NCI-H128 (cell line): Measurements from ENCODE around the gene GNL2.
"Not testable (repeated sequence)": the region's sequence is repeated elsewhere in the genome, so short reads cannot be mapped to it uniquely, and the experiment has no call there.

Source experiments
- DNase-seq: peaks from one replicate; lab custom pipeline; 2025; ENCODE audit not compliant: unreplicated experiment; lab: John Stamatoyannopoulos, UW

GNL2 gene

DNA sequence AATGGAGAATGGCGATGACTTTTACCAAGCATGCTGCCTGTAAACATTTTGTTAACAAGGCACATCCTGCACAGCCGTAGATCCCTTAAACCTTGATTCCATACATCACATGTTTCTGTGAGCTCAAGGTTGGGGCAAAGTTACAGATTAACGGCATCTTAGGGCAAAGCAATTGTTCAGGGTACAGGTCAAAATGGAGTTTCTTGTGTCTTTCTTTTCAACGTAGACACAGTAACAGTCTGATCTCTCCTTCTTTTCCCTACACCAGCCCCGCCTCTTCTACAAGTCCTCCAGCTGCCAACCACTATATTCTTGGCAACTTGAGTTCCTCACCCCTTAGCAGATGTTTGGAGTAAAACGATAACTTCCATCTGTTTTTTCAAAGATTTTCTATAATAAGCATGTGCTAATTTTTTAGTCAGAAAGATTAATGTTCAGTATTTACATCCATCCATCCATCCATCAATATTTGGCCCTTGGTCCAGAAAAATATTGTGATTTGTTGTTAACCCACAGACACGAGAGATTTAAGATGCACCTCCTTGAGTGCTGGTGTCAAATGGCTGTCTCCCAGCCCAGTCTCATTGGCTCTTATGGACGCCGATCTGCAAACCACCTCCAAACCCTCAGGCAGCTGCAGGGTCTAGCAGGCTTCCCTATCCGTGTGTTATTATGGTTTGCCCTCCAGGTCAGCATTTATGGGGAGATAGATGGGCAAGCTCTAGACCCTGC, 35.2 kb downstream of the GNL2 start:
- DNase-seq = no peak

DNA sequence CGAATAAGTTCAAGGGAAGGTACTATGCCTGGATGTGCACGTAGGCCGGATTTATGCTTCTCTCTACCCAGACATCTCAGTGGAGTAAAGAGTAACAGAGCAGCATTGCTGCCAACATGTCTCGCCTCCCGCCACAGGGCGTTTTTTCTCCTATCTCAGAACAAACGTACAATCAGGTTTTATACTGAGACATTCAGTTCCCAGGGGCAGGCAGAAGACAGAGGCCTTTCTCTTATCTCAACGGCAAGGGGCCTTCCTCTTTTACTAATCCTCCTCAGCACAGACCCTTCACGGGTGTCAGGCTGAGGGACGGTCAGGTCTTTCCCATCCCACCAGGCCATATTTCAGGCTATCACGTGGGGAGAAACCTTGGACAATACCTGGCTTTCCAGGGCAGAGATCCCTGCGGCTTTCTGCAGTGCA, 35.8 kb downstream of the GNL2 start:
- DNase-seq = not testable (repeated sequence)

DNA sequence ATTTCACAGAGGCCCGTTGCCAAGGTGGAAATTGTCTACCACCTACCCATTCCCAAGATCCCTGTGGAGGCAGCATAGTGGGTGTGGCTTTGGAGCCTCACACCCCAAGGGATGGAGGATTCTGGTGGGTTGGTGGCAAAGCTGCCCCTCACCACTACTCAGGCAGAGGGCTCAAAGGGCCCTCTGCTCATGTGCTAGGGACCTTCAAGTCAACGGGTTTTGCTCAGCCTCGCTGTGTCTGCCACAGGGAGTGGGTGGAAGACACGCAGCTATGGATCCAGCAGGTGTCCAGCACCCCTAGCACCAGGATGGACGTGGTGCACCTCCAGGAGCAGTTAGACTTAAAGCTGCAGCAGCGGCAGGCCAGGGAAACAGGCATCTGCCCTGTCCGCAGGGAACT, 36.7 kb downstream of the GNL2 start:
- no peak for DNase-seq

DNA sequence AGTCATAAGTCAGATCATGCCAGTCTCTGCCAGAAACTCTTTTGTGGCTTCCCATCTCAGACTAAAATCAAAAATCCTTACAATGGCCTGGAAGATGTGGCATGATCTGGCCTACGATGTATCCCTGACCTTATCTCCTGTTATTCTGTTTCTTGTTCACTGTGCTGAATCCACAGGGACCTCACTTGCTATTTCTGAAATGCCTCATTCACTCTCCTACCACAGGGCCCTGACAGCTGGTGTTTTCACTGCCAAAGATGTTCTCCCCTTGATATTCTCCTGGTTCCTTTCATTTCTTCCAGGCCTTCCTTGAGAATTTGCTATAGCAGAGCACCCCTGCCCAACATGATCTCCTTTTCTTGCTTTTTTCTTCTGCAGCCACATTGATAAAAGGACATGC, 37.3 kb downstream of the GNL2 start:
- no peak for DNase-seq

DNA sequence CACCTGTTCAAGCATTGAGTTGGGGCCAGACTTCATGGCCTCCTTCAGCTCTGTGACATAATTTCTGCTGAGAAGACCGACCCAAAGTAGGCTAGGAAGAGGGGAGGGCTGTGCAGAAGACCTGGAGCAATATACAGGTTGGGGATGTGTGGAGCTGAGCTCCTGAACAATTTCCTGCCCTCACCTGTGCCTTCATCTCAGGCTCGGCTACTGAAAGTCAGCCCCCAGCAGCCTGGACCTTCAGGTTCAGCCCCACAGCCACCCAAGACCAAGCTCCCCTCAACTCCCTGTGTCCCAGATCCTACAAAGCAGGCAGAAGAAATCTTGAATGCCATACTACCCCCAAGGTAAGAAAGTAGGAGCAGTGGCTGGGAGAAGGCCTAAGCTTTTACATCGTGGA, 38.3 kb downstream of the GNL2 start:
- no peak for DNase-seq

DNA sequence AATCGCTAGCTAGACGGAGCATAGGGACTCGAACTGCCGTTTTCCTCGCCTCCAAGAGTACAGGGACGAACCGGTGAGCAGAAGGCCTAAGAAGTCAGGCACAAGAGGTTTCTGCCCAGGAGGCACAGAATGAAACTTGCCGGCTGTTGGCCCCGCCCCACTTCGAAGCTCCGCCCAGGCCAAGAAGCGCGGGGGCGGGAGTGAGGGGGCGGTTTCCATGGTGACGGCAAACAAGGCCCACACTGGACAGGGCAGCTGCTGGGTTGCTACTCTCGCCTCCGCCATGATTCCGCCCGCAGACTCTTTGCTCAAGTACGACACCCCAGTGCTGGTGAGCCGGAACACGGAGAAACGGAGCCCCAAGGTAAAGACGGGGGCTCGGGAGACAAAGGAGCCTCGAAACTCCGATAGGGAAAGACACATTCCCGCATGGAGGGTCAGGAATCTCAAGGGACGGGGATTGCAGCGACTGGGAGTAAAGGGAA, 39.0 kb downstream of the GNL2 start, which contains the start of gene DNALI1:
Gene DNALI1 (plus strand): TSS at position 229 of the 485 bp plus-strand sequence. CDS start 55 bp downstream, at position 284.
- peak; percentile 80 for DNase-seq

DNA sequence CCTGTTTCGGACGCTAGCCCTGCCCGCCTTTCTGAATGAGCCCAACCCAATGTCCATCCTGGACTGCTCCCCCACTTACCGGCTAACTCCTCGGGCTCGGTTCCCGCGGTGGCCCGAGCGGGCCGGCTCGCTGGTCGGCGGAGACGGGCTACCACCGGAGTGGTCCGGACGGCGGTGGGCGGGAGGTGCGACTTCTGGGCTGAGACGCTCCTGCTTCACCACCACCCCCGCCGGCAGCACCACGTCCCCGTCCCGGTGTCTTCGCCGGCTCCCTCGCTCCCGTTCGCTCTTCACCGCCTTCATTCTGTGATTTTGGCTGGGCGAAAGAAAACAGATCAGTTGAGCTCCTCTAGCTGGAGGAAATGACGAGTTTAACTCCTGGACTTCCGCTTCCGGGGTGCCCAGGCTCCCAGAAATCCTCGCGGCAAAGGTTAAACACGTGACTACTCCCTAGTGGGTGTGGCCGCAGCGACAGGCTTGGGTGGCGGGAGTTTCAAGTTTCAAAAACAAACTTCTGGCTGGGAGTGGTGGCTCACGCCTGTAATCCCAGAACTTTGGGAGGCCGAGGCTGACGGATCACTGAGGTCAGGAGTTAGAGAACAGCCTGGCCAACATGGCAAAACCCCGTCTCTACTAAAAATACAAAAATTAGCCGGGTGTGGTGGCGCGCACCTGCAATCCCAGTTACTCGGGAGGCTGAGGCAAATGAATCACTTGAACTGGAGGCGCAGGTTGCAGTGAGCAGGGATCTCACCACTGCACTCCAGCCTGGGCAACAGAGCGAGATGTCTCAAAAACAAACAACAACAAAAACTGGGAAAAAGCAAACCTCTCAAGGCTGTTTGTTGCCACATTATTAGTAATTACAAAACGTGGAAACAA, 41.6 kb downstream of the GNL2 start, which contains the start of gene SNIP1:
Gene SNIP1 (minus strand): TSS at position 367 of the 882 bp plus-strand sequence. CDS start 64 bp downstream, at position 303.
- peak; percentile 78 for DNase-seq

DNA sequence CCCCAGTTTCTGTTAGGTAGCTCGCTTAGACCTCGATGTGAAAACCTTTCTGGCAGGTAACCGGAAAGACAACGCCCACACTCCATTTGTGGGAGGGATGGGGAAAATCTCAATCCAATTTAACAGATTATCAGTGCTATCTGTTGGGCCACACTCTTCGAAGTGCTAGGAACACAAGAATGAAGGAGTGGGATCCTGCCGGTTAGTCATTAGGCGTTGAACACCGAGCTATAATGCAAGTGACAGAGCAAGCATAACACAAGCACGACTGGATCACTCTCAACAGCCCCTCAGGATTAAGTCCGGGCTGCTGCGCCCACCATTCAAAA, 42.2 kb downstream of the GNL2 start:
- DNase-seq = no peak

DNA sequence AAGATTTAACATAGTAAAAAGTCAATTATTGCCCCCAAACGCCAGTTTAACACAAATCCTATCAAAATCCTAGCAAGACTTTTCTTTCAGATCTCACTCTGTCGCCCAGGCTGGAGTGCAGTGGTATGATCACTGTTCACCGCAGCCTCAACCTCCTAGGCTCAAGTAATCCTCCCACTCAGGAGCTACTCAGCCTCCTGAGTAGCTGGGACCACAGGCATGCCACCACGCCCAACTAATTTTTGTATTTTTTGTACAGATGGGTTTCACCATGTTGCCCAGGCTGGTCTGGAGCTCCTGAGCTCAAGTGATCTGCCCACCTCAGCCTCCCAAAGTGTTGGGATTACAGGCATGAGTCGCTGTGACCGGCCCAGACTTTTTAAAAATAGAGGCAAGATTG, 46.4 kb downstream of the GNL2 start:
- no peak for DNase-seq

DNA sequence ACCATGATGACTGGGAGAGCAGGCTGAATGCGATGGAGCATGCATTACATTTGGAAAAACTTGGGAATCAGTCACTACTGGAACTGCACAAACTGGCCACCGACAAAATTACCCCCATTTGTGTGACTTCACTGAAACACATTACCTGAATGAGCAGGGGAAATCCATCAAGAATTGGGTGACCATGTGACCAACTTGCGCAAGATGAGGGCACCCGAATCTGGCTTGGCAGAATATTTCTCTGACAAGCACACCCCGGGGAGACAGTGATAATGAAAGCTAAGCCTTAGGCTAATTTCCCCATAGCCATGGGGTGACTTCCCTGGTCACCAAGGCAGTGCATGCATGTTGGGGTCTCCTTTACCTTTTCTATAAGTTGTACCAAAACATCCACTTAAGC, 50.7 kb downstream of the GNL2 start:
- no peak for DNase-seq

DNA sequence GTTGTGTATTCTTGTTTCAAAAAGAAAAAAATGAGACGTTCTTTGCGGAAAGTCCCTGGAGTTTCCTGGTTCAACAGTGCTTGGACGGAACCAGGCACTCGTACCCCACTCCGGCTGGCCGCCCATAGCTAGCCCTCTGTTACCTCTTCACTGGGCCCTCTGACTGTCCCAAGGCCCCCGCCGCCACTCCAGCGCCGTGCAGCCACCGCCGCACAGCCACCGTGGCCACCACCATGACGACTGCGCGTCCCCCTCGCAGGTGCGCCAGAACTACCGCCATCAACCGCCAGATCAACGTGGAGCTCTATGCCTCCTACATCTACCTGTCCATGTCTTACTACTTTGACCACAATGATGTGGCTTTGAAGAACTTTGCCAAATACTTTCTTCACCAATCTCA, 51.2 kb downstream of the GNL2 start:
- DNase-seq = no peak

DNA sequence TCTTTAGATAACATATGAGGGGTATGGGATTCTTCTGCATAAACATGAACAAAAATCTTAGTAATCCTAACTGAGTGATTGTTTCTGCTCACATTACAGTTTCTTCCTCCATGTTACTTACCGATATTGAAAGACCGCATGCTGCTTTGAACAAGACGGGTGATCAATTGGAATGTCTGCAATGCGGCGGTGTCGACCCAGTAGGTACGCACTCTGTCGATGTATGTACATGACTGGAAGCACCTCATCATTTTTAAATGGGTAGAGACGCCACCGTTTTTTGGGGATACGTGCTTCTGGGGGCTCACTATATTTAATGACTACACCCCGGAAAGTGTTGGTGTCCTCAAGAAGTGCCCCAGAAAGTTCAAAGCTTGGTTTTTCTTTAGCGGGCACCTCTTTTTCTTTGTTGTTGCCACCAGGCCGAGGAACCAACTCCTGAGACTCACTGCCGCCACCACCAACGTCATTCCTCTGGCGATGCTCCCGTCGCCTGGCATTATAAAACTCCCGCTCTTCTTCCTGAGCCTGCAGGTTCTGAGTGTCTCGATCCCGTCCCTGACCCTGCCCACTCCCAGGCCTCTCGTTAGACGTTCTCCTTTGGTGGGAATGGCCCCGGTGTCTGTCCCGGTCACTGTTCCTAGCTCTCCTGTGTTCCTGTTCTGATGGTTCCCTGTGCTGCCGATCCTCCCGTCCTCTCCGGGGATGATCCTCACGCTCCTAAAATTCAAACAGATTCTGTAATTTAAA, 55.5 kb downstream of the GNL2 start:
- DNase-seq = no peak

DNA sequence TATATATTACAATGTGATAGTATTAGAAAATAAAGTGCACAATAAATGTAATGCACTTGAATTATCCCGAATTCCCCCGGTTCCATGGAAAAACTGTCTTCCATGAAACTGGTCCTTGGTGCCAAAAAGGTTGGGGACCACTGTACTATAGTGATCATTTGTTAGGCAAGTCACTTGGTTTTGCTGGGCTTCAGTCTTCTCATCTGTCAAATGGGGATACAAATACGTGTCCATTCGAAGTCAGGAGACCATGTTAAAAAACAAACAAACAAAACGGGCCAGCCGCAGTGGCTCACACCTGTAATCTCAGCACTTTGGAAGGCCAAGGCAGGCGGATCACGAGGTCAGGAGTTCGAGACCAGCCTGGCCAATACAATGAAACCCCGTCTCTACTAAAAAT, 56.6 kb downstream of the GNL2 start:
- not testable (repeated sequence) for DNase-seq

DNA sequence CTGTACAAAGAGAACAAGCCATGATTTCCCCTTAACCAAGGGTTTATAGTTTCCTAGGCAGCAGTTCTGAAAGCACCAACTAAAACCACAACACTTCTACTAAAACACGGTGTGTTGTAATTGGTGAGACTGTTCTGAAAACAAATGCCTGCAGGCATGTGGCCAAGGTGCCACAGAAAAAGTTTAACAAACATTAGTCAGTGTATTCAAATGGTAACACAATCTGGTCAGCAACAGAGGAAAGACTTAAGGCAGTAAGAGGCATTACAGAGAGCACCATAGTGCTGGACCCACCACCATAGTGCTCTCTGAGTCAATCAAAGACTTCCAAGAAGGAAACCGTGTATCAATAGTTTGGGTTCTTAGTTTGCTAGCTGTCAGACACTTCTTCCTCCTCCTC, 58.4 kb downstream of the GNL2 start:
- DNase-seq = no peak

DNA sequence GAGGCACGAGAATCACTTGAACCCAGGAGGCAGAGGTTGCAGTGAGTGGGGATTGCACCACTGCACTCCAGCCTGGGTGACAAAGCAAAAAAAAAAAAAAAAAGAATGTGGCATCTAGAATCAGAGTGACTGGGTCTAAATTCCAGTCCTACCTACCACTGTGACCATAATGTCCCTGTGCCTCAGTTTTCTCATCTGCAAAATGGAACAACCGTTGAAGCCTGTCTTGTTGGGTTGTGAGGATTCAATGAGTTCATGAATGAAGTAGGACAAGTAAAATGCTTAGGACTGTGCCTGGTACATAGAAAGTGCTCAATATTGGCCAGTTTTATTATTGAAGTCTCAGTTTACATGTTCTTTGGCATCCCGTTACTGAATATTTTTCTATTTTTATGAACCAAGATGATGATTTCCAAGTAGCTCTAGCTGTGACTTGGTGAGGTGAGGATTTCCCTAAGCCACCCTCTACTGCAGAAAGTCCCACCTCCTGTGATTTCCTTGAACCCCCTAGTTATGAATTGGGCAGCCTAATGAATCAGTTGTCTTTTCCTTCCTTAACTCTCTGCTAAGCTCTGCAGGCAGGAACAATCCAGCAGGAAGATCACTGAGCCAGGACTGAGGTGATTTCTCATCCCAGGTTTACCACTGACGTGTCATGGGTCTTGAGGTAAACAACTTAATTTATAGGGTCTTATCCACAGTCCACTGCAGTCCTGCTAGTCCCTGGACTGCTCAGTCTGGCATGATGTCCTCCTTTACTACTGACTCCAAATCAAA, 62.2 kb downstream of the GNL2 start:
- DNase-seq = no peak

DNA sequence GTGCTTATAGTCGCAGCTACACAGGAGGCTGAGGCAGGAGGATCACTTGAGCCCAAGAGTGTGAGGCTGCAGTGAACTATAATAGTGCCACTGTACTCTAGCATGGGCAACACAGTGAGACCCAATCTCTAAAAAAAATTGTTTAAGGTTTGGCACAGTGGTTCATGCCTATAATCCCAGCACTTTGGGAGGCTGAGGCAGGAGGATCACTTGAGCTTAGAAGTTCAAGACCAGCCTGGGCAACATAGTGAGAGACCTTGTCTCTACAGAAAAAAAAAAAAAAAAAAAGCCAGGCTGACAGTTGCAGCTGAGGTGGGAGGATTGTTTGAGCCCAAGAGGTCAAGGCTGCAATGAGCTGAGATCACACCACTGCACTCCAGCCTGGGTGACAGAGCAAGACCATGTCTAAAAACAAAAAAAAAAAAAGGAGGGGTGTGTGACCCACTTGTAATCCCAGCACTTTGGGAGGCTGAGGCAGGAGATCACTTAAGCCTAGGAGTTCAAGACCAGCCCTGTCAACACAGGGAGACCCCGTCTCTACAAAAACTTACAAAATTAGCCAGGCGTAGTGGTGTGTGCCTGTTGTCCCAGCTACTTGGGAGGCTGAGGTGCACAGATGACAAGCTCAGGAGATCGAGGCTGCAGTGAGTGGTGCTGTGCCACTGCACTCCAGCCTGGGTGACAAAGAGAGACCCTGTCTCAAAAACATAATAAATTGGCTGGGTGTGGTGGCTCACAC, 63.1 kb downstream of the GNL2 start:
- DNase-seq = not testable (repeated sequence)

DNA sequence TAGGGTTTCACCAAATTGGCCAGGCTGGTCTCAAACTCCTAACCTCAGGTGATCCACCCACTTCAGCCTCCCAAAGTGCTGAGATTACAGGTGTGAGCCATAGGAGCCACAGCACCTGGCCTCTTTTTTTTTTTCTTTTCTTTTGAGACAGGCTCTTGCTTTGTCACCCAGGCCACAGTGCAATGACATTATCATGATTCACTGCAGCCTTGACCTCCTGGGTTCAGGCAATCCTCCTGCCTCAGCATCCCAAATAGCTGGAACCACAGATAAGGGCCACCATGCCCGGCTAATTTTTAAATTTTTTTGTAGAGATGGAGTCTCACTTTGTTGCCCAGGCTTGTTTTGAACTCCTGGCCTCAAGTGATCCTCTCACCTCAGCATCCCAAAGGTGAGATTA, 65.8 kb downstream of the GNL2 start:
- DNase-seq = not testable (repeated sequence)

DNA sequence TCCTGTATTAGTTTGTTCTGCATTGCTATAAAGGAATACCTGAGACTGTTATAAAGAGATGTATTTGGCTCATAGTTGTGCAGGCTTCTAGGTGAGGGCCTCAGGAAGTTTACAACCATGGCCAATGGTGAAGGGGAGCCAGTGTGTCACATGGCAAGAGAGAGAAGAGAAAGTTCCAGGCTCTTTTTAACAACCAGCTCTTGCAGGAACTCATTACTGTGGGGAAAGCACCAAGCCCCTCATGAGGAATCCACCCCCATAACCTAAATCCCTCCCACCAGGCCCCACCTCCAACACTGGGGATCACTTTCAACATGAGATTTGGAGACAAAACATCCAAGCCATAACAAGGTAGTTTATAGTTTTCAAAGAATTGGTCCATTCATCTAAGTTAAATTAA, 76.1 kb downstream of the GNL2 start:
- DNase-seq = no peak

DNA sequence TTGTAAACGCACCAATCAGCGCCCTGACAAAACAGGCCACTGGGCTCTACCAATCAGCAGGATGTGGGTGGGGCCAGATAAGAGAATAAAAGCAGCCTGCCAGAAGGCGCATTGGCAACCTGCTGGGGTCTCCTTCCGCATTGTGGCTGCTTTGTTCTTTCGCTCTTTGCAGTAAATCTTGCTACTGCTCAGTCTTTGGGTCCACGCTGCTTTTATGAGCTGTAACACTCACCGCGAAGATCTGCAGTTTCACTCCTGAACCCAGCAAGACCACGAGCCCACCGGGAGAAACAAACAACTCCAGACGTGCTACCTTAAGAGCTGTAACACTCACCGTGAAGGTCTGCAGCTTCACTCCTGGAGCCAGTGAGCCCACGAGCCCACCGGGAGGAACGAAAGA, 76.8 kb downstream of the GNL2 start:
- not testable (repeated sequence) for DNase-seq

DNA sequence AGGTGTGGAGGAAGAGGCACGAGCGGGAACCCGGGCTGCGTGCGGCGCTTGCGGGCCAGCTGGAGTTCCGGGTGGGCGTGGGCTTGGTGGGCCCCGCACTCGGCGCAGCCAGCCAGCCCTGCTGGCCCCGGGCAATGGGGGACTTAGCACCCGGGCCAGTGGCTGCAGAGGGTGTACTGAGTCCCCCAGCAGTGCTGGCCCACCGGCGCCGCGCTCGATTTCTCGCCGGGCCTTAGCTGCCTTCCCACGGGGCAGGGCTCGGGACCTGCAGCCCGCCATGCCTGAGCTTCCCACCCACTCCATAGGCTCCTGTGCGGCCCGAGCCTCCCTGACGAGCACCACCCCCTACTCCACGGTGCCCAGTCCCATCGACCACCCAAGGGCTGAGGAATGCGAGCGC, 77.5 kb downstream of the GNL2 start:
- DNase-seq = not testable (repeated sequence)
